GM18519 (cell line): ENCODE results near the gene SRRM3.
"Not testable (repeated sequence)": the region's sequence is repeated elsewhere in the genome, so short reads cannot be mapped to it uniquely, and the experiment has no call there.

Experiments
- ATAC-seq: cut with Tn5 transposase; IDR thresholded peaks from one replicate; pipeline ENCODE4 v1.9.1; 2021; ENCODE audit warnings: mild to moderate bottlenecking, moderate library complexity; ENCODE audit not compliant: unreplicated experiment, low FRiP score

SRRM3 gene

GRCh38 chr7:76334320-76334967 lies 132.7 kb downstream of the SRRM3 start:
- ATAC-seq: no peak

- not testable (repeated sequence) for ATAC-seq
These were observed 133.7 kb downstream of the SRRM3 start for GRCh38 chr7:76335417-76335816.

GRCh38 chr7:76336094-76336493 lies 134.4 kb downstream of the SRRM3 start:
- no peak for ATAC-seq
